A549 (cell line): ENCODE results near the gene CTCF. TPM values are rescaled to one million over a fixed set of nuclear protein-coding genes. Genes with fewer than 3 reads are reported as not detected.

ENCODE experiments used
- ATAC-seq, 2 experiments: fragments of 200-7000 bp in 1 of 2; fragments of >200 bp in 1 of 2; cut with Nextera tagmentation in 1 of 2; cut with Tn5 transposase in 1 of 2; 3 replicates each; pipeline versions ENCODE4 v1.8.0 to v1.9.1; 2018 to 2020; ENCODE audit warnings: mild to moderate bottlenecking in 1 of 2, moderate library complexity in 1 of 2
- CTCF ChIA-PET: fragments of 300-600 bp; sonication (Branson Sonifier 250); formaldehyde crosslinking; extraction: SDS; loops from one replicate; lab custom pipeline; 2021; ENCODE audit warnings: antibody characterized with exemption, inconsistent platforms; lab: Yijun Ruan, JAX
- POLR2A ChIA-PET: fragments of 350-600 bp; formaldehyde crosslinking; extraction: SDS; loops from one replicate; lab custom pipeline; 2021; ENCODE audit warnings: antibody characterized with exemption, inconsistent platforms; lab: Yijun Ruan, JAX
- DNase-seq, 2 experiments: peaks; one replicate each; pipeline versions ENCODE4 v3.0.0 to v3.0.0-alpha.2; 2011 to 2016; ENCODE audit warnings: low read depth in 1 of 2, low spot score in 1 of 2
- FAIRE-seq: peaks from 2 replicates; lab custom pipeline; 2011; peaks lifted over from hg19 to GRCh38; lab: Jason Lieb, UNC
- H3K27ac ChIP-seq, 2 experiments: fragments of >200 bp; sonication (Bioruptor Twin); formaldehyde crosslinking; 3 replicates each; pipeline ENCODE4 v1.5.1; 2016 to 2017
- H3K4me1 ChIP-seq: fragments of >200 bp; sonication (Bioruptor Twin); formaldehyde crosslinking; 3 replicates; pipeline ENCODE4 v1.6.1; 2016
- H3K4me2 ChIP-seq: fragments of >200 bp; sonication (Bioruptor Twin); formaldehyde crosslinking; 3 replicates; pipeline ENCODE4 v1.6.1; 2016
- H3K4me3 ChIP-seq: fragments of >200 bp; sonication (Bioruptor Twin); formaldehyde crosslinking; 3 replicates; pipeline ENCODE4 v1.5.1; 2016
- H3K9me3 ChIP-seq: fragments of >200 bp; sonication (Bioruptor Twin); formaldehyde crosslinking; 3 replicates; pipeline ENCODE4 v1.6.1; 2016
- CBX2 ChIP-seq: fragments of 200-600 bp; sonication (generic); IDR thresholded peaks from 2 replicates; pipeline ENCODE4 v1.6.1; 2016; ENCODE audit warnings: low read depth, mild to moderate bottlenecking, borderline replicate concordance
- CBX8 ChIP-seq: fragments of 200-600 bp; sonication (generic); IDR thresholded peaks from 2 replicates; pipeline ENCODE4 v1.6.1; 2016
- CHD2 ChIP-seq: fragments of 150-350 bp; IDR thresholded peaks from 2 replicates; pipeline ENCODE4 v1.6.1; 2014; ENCODE audit warnings: low read length; ENCODE audit not compliant: partially characterized antibody
- EHMT2 ChIP-seq: fragments of 200-600 bp; sonication (generic); IDR thresholded peaks from 2 replicates; pipeline ENCODE4 v1.6.1; 2016; ENCODE audit warnings: antibody characterized with exemption, low read depth, mild to moderate bottlenecking, moderate library complexity
- GATA3 ChIP-seq: IDR thresholded peaks from 2 replicates; pipeline ENCODE4 v1.6.1; 2012; ENCODE audit warnings: borderline replicate concordance
- HDAC2 ChIP-seq: fragments of 200-600 bp; sonication (generic); IDR thresholded peaks from 2 replicates; pipeline ENCODE4 v1.6.1; 2016
- HOXA7 ChIP-seq: fragments of 250-450 bp; sonication (Bioruptor Pico); IDR thresholded peaks from 2 replicates; pipeline ENCODE4 v1.5.0; 2020; ENCODE audit warnings: mild to moderate bottlenecking, moderate library complexity
- HOXB13 ChIP-seq: fragments of 250-450 bp; sonication (Bioruptor Pico); IDR thresholded peaks from 2 replicates; pipeline ENCODE4 v1.5.0; 2020; ENCODE audit warnings: low read depth, mild to moderate bottlenecking, moderate library complexity
- JUN ChIP-seq, 2 experiments: fragments of >200 bp; sonication (Bioruptor Twin); formaldehyde crosslinking; IDR thresholded peaks; 2 replicates in 1 of 2; 3 replicates in 1 of 2; pipeline ENCODE4 v1.6.1; 2016 to 2017
- JUNB ChIP-seq: fragments of >200 bp; sonication (Bioruptor Twin); formaldehyde crosslinking; IDR thresholded peaks from 2 replicates; pipeline ENCODE4 v1.6.1; 2016
- MAFK ChIP-seq: fragments of 450-650 bp; IDR thresholded peaks from 2 replicates; pipeline ENCODE4 v1.6.1; 2014; ENCODE audit not compliant: partially characterized antibody
- MAZ ChIP-seq: fragments of 150-350 bp; IDR thresholded peaks from 2 replicates; pipeline ENCODE4 v1.6.1; 2014; ENCODE audit warnings: antibody characterized with exemption, low read depth, low read length, borderline replicate concordance
- NFE2L2 ChIP-seq: fragments of 150-350 bp; conservative IDR thresholded peaks from 2 replicates; pipeline ENCODE4 v1.6.1; 2014; ENCODE audit warnings: low read length
- NPAS2 ChIP-seq: fragments of 250-450 bp; sonication (Bioruptor Pico); IDR thresholded peaks from 2 replicates; pipeline ENCODE4 v1.8.0; 2022; ENCODE audit warnings: mild to moderate bottlenecking, moderate library complexity, borderline replicate concordance
- PHF8 ChIP-seq: fragments of 200-600 bp; sonication (generic); IDR thresholded peaks from 2 replicates; pipeline ENCODE4 v1.6.1; 2016; ENCODE audit warnings: low read depth, mild to moderate bottlenecking, antibody characterized with exemption, moderate library complexity, borderline replicate concordance
- POLR2A ChIP-seq: IDR thresholded peaks from 2 replicates; pipeline ENCODE4 v1.6.1; 2012; ENCODE audit warnings: mild to moderate bottlenecking, low read length
- POLR2AphosphoS2 ChIP-seq: conservative IDR thresholded peaks from 2 replicates; pipeline ENCODE4 v1.6.1; 2012; ENCODE audit warnings: low read length, improper control_type of control experiment, inconsistent platforms
- RCOR1 ChIP-seq: fragments of 150-350 bp; IDR thresholded peaks from 2 replicates; pipeline ENCODE4 v1.6.1; 2014; ENCODE audit warnings: antibody characterized with exemption, low read length, low read depth
- RFX5 ChIP-seq: fragments of 450-650 bp; IDR thresholded peaks from 2 replicates; pipeline ENCODE4 v1.7.1; 2014; ENCODE audit warnings: antibody characterized with exemption, mild to moderate bottlenecking, moderate library complexity
- SMC3 ChIP-seq: fragments of >200 bp; sonication (Bioruptor Twin); formaldehyde crosslinking; IDR thresholded peaks from 3 replicates; pipeline ENCODE4 v1.6.1; 2018; ENCODE audit warnings: inconsistent platforms
- TFCP2L1 ChIP-seq: fragments of 250-450 bp; sonication (Bioruptor Pico); IDR thresholded peaks from 2 replicates; pipeline ENCODE4 v1.5.0; 2021; ENCODE audit warnings: mild to moderate bottlenecking
- TP53 ChIP-seq: fragments of 250-450 bp; sonication (Bioruptor Pico); IDR thresholded peaks from 2 replicates; pipeline ENCODE4 v1.5.0; 2021; ENCODE audit warnings: mild to moderate bottlenecking, moderate library complexity
- WGBS: methylation state at CpG from one replicate; pipeline ENCODE4 v1.1.6; 2017; ENCODE audit errors: missing lambda C conversion rate; 5-methylcytosine and 5-hydroxymethylcytosine counted together
- polyA plus RNA-seq, 4 experiments: library from polyadenylated mRNA; depleted of rRNA in 3 of 4; stranded (reverse); fragments of >200 nt; fragmentation: RNase III in 1 of 4; extraction: RNeasy Plus Mini Kit Qiagen cat#74134 plus additional on column Dnase treatment in 1 of 4; gene quantifications; 2 replicates in 3 of 4; 3 replicates in 1 of 4; pipeline ENCODE4 v1.2.3, GENCODE V29; 2011 to 2017
- TF ChIP-seq, protein P1 (sequence below): fragments of 200-600 bp; sonication (generic); IDR thresholded peaks from 2 replicates; pipeline ENCODE4 v1.6.1; 2016; ENCODE audit warnings: antibody characterized with exemption, mild to moderate bottlenecking, moderate library complexity
- TF ChIP-seq, protein P2 (sequence below): fragments of >200 bp; sonication (Bioruptor Twin); formaldehyde crosslinking; IDR thresholded peaks from 3 replicates; pipeline ENCODE4 v1.5.1; 2016
- TF ChIP-seq, protein P3 (sequence below): fragments of >200 bp; sonication (Bioruptor Twin); formaldehyde crosslinking; IDR thresholded peaks from 2 replicates; pipeline ENCODE4 v1.6.1; 2016

The CTCF gene
- polyA plus RNA-seq, 2 of the 4 experiments (the other 2 are of a cell fraction) = 42.5 to 58.4 TPM

DNA sequence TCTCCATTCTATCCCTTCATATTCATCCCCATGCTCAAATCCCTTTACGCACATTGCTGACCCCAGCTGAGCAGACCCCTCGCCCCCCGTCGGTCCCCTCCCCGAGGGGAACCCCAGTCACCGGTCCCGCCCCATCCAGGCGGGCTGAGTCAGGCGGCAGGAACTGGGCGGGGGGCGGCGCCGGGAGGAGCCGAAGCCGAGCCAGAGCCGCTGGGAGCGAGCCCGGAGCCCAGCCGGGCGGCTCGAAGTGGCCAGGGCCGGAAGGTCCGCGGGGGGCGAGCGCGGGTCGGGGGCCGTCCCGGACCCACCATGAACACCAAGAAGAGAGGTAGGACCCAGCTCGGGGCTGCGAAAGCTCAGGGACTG, 25.1 kb upstream of the CTCF start:
- CTCF ChIA-PET = interaction anchor here (1.0 to 22.1 kb wide), 6 partner anchors 9 to 107 kb away, joined by 3 to 301 read pairs (median 6); partner anchors contain the start of genes CARMIL2 and RIPOR1
- POLR2A ChIA-PET = no interaction called here
- no peak for ATAC-seq

DNA sequence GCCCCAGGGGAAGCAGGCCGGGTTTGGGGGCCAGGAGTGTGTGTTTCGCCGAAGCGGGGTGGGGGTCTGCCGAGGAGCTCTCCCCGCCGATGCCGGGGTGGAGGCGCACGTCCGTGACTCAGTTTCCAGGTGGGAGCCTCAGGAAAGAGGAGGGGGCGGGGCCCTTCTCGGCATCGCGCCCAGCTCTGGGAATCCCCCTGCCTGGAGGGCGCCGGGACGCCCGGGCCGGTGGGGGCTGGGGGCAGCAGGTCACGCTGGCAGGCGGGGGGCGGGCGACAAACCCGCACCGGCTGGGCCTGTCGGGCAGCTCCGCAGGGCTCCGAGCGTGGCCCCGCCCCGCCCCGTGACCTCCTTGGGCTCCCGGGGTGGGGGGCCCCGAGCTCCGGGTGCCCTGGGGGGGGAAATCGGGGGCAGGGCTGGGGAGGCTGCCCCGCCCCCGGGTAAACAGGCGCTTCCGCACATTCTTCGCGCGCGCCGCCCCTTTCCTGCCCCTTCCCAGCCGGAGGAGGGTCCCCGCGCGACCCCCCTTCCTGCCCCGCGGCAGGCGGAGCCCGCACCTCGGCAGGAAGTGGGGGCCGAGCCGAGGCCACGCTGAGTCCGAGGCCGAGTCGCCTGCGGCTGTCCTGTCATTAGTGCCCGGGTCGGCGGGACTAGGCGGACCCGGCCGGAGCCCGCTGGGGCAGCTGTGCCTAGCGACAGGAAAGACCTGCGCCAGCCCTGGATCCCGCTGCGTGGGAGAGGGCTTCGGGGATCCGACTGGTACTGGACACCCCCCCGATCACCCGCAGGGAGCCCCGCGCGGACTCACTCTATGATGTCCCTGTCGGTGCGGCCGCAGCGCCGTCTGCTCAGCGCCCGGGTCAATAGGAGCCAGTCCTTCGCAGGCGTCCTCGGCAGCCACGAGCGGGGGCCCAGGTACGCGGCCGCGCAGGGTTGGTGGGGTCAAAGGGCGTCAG, 24.4 kb upstream of the CTCF start:
- no peak overlapping the region for H3K27ac ChIP-seq
- no peaks in the 10 kb centered on the region for H3K9me3 ChIP-seq
- TF ChIP-seq, protein P1, sequence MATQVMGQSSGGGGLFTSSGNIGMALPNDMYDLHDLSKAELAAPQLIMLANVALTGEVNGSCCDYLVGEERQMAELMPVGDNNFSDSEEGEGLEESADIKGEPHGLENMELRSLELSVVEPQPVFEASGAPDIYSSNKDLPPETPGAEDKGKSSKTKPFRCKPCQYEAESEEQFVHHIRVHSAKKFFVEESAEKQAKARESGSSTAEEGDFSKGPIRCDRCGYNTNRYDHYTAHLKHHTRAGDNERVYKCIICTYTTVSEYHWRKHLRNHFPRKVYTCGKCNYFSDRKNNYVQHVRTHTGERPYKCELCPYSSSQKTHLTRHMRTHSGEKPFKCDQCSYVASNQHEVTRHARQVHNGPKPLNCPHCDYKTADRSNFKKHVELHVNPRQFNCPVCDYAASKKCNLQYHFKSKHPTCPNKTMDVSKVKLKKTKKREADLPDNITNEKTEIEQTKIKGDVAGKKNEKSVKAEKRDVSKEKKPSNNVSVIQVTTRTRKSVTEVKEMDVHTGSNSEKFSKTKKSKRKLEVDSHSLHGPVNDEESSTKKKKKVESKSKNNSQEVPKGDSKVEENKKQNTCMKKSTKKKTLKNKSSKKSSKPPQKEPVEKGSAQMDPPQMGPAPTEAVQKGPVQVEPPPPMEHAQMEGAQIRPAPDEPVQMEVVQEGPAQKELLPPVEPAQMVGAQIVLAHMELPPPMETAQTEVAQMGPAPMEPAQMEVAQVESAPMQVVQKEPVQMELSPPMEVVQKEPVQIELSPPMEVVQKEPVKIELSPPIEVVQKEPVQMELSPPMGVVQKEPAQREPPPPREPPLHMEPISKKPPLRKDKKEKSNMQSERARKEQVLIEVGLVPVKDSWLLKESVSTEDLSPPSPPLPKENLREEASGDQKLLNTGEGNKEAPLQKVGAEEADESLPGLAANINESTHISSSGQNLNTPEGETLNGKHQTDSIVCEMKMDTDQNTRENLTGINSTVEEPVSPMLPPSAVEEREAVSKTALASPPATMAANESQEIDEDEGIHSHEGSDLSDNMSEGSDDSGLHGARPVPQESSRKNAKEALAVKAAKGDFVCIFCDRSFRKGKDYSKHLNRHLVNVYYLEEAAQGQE = no peak
- TF ChIP-seq POLR2A (no peak), HOXA7 (CRISPR knock-in tag) (no peak)
- H3K4me1 ChIP-seq = peaks cover 12% of the 10 kb centered on the region; the same call in 1 of the 3 replicates
- 93% methylated on average over 37 of the region's 97 CpGs for WGBS
- no peak overlapping the region for H3K4me2 ChIP-seq
- POLR2A ChIA-PET = no interaction called here
- FAIRE-seq = no peak
- CTCF ChIA-PET = interaction anchor here (0.6 to 22.1 kb wide), 6 partner anchors 8 to 22 kb away, joined by 3 to 301 read pairs (median 4); partner anchors contain the start of gene RIPOR1
- no peak for ATAC-seq
- no peak overlapping the region for H3K4me3 ChIP-seq
- no peak for DNase-seq

More for the DNA sequence above, 25.1 kb upstream of the CTCF start:
- TF ChIP-seq, protein P2, sequence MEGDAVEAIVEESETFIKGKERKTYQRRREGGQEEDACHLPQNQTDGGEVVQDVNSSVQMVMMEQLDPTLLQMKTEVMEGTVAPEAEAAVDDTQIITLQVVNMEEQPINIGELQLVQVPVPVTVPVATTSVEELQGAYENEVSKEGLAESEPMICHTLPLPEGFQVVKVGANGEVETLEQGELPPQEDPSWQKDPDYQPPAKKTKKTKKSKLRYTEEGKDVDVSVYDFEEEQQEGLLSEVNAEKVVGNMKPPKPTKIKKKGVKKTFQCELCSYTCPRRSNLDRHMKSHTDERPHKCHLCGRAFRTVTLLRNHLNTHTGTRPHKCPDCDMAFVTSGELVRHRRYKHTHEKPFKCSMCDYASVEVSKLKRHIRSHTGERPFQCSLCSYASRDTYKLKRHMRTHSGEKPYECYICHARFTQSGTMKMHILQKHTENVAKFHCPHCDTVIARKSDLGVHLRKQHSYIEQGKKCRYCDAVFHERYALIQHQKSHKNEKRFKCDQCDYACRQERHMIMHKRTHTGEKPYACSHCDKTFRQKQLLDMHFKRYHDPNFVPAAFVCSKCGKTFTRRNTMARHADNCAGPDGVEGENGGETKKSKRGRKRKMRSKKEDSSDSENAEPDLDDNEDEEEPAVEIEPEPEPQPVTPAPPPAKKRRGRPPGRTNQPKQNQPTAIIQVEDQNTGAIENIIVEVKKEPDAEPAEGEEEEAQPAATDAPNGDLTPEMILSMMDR = no peak
- no peak for TF ChIP-seq JUNB
- TF ChIP-seq MAZ = no peak
- TF ChIP-seq CBX8 = no peak
- no peak for TF ChIP-seq RFX5
- no peak overlapping the region for H3K4me2 ChIP-seq
- no peak for FAIRE-seq
- H3K27ac ChIP-seq = no peak overlapping the region
- no peak overlapping the region for H3K4me3 ChIP-seq
- H3K4me1 ChIP-seq = peaks cover 12% of the 10 kb centered on the region; the same call in 1 of the 3 replicates
- H3K9me3 ChIP-seq = no peaks in the 10 kb centered on the region
- no peak for DNase-seq
- 97% methylated on average over 10 of the region's 32 CpGs for WGBS

DNA sequence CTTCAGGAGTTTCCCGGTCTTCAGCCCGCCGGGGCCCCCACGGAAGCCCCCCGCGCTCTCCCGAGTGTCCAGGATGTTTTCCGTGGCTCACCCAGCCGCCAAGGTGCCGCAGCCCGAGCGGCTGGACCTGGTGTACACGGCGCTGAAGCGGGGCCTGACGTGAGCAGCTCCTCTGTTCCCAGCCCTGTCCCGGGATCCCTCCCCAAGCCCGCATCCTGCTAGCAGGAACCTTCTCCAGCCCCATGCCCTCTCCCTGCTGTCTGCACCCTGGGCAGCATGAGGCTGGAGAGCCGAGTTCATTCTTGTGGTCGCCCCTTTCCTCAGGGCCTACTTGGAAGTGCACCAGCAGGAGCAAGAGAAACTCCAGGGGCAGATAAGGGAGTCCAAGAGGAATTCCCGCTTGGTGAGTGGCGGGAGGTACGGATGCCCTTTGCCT, 23.6 kb upstream of the CTCF start:
- no peak overlapping the region for H3K4me2 ChIP-seq
- FAIRE-seq (no peak), ATAC-seq (peak in 1 of 2 experiments; percentile 5; a peak in 3 of 6 replicates), DNase-seq (no peak)
- no peaks in the 10 kb centered on the region for H3K9me3 ChIP-seq
- no peak overlapping the region for H3K4me3 ChIP-seq
- ChIA-PET CTCF (interaction anchor here (1.5 to 22.1 kb wide), 4 partner anchors 9 to 121 kb away, joined by 3 to 301 read pairs (median 98); partner anchors contain the start of genes ACD and CARMIL2), POLR2A (no interaction called here)
- WGBS = 94% methylated on average over 20 of the region's 23 CpGs
- no peak overlapping the region for H3K27ac ChIP-seq
- TF ChIP-seq HOXA7 (CRISPR knock-in tag) = no peak
- no peak for TF ChIP-seq RFX5
- TF ChIP-seq, protein P3, sequence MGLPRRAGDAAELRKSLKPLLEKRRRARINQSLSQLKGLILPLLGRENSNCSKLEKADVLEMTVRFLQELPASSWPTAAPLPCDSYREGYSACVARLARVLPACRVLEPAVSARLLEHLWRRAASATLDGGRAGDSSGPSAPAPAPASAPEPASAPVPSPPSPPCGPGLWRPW = no peak
- TF ChIP-seq HOXB13 (CRISPR knock-in tag) = no peak
- no peak for TF ChIP-seq CBX2
- TF ChIP-seq NPAS2 (CRISPR knock-in tag) = no peak
- no peak for TF ChIP-seq JUN (IDR thresholded peaks at IDR 0.05)
- TF ChIP-seq TP53 (CRISPR knock-in tag) = no peak
- no peak for TF ChIP-seq HDAC2
- TF ChIP-seq SMC3 = no peak
- no peak for TF ChIP-seq NFE2L2
- no peak for TF ChIP-seq PHF8
- TF ChIP-seq POLR2AphosphoS2 = no peak
- TF ChIP-seq MAFK = no peak
- TF ChIP-seq GATA3 = no peak
- no peak for TF ChIP-seq TFCP2L1 (CRISPR knock-in tag)
- TF ChIP-seq CHD2 = no peak
- no peak for TF ChIP-seq EHMT2
- TF ChIP-seq RCOR1 = no peak
- peaks cover 9% of the 10 kb centered on the region; the same call in 1 of the 3 replicates for H3K4me1 ChIP-seq
